Activated naive CD8-positive, alpha-beta T cell treated with anti-CD3 and anti-CD28 coated beads, Interleukin-2, amount 50 U/mL, for 16 hours (primary cell): Measurements from ENCODE around the gene PRR5L.

Experiments used
- DNase-seq: peaks from one replicate; pipeline ENCODE4 v3.0.0-alpha.2; 2020; ENCODE audit warnings: low read depth, low spot score

PRR5L gene

GRCh38 chr11:36326524-36327419 lies 30.7 kb downstream of the PRR5L start:
- no peak for DNase-seq

GRCh38 chr11:36328966-36329673 lies 33.0 kb downstream of the PRR5L start:
- DNase-seq: no peak

- DNase-seq: no peak
Observed at GRCh38 chr11:36330411-36330810, 34.3 kb downstream of the PRR5L start.

- no peak for DNase-seq
Observed at GRCh38 chr11:36333468-36333867, 37.4 kb downstream of the PRR5L start.

DNA sequence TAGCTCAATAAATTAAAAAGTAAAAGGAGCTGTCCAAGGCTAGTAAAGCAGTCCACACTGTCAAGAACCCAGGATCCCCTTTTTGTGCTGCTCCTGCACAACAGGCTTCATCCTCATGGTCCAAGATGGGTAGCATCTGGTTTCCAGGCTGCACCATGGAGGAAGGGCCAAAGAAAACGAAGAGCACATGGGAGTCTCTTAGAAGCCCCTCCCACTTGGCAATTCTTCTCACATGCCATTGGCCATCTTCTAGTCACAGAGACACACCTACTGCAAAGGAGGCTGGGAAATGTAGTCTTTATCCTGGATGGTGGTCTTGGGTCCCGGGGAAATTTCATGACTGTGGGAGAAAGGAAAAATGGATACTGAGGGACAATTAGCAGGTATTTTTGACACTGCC lies 37.8 kb downstream of the PRR5L start:
- no peak for DNase-seq

GRCh38 chr11:36339888-36340287 lies 43.8 kb downstream of the PRR5L start:
- no peak for DNase-seq

- DNase-seq: no peak
Observed at GRCh38 chr11:36340897-36341296, 44.8 kb downstream of the PRR5L start.

DNA sequence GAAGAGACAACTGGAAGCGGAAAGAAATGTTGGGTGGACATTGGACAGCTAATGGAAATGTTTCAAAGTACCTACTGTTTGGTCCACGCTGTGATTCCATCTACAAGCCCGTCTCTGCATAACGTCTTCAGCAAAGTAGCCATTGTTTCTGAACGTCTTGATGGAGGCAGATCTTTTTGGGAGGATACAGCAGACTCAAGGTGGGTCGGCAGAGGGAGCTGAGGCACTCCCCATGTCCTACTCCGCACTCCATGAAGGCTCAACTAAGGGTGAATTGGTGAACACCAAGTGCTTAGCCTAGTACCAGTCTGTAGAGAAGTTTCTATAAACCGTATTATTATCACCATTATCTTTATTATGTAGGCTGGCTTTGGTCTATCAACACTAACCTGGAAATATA lies 45.8 kb downstream of the PRR5L start:
- no peak for DNase-seq

DNA sequence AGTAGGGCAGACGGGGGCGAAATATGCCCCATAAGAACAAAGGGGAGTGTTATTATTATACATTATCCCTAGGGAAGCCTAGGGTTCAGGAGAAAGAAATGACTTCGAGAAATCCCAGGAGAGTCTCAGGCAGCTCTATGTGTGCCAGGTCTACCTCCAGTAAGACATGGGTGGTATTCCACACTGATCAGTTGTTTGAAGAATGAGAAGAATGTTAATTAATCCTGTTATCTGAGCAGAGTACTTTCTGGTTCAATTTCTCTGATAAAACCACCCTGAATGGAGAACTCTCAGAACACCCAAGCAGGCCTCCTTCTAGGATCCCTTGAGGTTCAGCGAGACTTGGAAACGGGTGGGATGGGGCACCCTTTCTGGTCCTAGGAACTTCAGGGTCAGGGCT lies 46.2 kb downstream of the PRR5L start:
- no peak for DNase-seq

DNA sequence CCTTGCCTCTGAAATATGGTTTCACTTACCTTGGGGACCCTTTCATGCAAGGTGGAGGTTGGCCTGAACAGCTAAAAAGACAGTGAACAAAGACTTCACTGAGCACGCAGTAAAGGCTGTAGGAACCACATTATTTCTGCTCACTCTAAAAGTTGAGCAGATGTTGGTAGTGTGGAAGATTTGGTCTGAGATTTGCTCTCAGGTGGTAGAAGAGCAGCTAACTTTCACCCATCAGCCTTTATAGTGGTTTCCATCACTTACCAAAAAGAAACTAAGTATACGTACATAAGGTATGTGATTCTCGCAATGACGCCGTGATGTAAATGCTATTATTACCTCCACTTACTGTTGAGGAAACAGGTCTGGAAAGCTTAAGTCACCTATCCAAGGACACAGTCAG lies 47.3 kb downstream of the PRR5L start:
- no peak for DNase-seq

DNA sequence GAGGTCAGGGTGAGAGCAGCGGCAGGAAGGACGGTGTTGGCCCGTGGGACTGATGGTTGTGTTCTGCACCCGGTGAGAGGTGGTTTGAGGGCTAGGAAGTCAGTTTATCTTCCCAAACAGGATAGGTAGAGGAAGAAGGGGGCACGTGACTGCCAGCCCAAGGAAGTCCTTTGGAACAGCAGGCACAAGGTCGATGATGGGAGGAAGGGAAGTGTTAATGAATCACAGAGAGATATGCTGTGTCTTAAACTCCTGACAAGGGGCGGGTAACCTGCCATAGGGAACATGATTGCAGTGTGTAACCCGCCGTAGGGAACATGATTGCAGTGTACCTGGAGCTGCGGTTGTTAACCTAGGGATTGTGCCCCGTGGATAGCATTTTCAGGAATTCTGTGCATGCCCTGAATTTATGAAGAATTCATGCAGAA lies 49.0 kb downstream of the PRR5L start:
- no peak for DNase-seq

DNA sequence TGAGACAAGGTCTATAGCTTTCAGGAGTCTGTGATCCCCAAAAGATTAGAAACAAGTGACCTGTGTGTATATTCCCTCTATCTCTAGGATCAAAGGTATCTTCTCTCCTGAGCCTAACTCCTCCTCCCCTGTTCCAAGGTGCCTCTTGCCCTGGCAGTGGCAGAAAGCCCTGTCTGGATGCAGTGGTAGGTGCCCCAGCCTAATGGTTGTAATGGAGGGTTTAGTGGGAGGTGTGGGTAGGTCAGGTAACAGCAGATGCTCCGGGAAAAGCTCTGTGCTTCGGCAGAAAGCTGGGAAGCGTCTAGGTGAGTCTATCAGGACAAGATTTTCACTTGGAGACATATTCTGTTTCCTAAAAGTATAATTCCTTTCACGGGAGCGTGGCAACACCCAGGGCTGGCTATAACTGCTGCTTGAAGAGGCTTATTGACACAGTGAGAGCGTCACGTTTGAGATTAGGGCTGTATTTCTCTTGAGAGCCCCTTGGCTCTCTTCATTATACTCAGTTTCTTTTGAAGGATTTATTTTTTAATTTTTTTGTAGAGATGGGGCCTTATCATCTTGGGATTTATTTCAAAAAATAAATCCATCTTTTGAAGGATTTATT lies 49.5 kb downstream of the PRR5L start:
- DNase-seq: no peak

DNA sequence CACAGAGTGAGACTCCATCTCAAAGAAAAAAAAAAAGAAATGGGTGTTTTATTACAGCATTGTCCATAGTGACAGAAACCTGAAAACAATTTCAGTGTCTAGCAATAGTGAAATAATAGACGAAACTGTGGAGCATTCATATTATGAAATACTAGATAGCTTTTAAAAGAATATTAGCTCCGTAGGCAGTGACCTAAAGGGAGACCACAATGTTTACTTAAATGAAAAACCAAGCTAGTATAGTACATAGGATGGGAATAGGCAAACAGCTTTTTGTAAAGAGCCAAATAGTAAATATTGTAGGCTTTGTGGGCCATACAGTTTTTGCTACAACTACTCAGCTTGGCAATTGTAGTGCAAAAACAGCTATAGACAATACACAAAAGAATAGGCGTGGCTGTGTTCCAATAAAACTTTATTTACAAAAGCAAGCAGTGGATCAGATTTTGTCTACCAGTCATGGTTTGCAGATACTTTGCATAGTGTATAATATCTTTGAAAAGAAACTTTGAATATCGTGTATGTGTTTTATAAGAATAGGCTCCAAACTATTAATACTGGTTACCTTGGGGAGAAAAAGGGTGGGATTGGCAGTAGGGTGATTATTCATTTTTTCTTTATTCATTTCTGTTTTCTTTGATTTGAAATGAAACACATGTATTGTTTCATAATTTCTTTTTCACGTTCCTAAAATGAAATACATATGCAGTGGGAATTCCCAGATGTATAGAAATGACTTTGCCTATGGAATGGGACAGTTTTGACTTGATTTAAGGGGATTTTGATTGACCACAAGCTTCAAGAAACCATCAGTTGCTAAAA lies 50.7 kb downstream of the PRR5L start:
- no peak for DNase-seq

GRCh38 chr11:36347384-36347906 lies 51.4 kb downstream of the PRR5L start:
- no peak for DNase-seq

- DNase-seq: no peak
Observed at GRCh38 chr11:36349351-36350136, 53.5 kb downstream of the PRR5L start.

DNA sequence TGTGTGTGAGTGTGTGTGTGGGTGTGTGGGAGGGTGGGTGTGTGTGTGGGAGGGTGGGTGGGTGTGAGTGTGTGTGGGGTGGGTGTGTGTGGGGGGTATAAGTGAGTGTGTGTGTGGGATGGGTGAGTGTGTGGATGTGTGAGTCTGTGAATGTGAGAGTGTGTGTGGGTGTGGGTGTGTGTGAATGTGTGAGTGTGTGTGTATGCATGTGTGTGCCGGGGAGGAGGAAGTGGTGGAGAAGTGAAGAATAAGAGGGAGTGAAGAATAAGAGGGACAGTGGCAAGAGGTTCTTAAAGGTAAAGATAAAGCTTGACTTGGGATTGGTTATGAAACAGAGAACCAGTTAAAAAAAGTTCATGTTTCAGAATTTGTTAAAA lies 54.0 kb downstream of the PRR5L start:
- DNase-seq: no peak

DNA sequence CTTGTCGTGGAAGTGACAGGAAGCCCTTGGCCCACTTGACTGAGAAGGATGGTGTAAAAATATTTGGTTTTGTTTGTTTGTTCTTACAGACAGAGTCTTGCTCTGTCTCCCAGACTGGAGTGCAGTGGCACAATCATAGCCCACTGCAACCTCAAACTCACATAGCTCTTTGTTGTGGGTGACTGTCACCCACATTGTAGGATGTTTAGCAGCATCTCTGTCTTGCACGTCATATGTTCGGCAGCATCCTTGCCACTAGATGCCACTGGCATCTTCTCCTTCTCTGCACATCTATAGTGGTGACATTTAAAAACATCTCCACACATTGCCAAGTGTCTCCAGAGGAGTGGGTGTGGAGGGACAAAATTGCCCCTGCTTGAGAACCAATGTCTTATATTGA lies 56.8 kb downstream of the PRR5L start:
- DNase-seq: no peak

- DNase-seq: no peak
Observed at GRCh38 chr11:36354221-36355003, 58.3 kb downstream of the PRR5L start.

DNA sequence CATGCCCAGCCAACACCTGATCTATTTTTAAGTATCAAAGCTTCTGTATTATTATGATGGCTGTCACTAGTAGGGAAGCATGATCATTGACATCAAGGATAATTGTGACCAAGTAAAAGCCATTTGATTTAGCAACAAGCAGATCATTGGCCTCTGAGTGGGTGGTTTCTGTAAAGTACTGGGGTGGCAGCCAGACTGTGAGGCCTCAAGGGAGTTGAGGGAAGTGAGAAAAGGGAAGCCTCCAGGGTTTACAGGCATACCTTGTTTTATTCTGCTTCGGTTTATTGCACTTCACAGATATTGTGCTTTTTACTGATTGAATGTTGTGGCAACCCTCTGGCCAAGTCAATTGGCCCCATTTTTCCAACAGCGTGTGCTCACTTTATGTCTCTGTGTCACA lies 60.1 kb downstream of the PRR5L start:
- DNase-seq: no peak

DNA sequence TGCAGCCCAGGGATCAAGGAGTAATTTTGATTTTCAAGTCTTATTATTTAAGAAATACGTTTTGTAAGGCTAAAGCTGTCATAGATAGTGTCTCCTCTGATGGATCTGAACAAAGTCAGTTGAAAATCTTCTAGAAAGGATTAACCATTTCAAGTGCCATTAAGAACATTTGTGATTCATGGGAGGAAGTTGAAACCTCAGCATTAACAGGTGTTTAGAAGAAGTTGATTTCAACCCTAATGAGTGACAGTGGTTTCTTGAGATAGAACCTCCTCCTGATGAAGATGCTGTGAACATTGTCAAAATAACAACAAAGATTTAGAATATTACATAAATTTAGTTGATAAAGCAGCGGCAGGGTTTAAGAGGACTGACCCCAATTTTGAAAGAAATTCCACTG lies 61.7 kb downstream of the PRR5L start:
- no peak for DNase-seq
